ENCODE measurements around the gene DPPA4.
"Not testable (repeated sequence)": the region's sequence is repeated elsewhere in the genome, so short reads cannot be mapped to it uniquely, and the experiment has no call there.

Gene DPPA4, protein sequence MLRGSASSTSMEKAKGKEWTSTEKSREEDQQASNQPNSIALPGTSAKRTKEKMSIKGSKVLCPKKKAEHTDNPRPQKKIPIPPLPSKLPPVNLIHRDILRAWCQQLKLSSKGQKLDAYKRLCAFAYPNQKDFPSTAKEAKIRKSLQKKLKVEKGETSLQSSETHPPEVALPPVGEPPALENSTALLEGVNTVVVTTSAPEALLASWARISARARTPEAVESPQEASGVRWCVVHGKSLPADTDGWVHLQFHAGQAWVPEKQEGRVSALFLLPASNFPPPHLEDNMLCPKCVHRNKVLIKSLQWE

DNA sequence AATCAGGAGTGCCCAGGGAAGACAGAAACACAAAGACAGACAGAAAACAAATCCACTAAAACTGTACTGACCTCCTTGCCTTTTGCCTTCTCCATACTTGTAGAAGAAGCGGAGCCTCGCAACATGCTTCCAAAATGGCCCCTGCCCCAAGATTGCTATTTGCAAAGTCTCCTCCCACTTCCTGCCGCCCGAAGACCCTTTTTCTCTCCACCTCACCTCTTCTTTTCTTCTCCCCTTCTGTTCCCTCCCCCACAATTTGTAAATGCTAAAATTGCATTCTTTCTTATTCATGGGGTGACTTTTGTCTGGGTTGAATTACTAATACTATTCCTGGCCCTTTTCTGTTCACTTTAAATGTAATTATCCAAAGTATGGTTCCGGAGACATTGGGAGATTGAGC is at the start of gene DPPA4:
TSS of gene DPPA4 (minus strand) at position 154 of the 400 bp plus-strand sequence. CDS start at position 125, 29 bp downstream.
- DNase-seq (ENCODE audit: insufficient read length, low spot score) (no peak), FAIRE-seq (no peak)

DNA sequence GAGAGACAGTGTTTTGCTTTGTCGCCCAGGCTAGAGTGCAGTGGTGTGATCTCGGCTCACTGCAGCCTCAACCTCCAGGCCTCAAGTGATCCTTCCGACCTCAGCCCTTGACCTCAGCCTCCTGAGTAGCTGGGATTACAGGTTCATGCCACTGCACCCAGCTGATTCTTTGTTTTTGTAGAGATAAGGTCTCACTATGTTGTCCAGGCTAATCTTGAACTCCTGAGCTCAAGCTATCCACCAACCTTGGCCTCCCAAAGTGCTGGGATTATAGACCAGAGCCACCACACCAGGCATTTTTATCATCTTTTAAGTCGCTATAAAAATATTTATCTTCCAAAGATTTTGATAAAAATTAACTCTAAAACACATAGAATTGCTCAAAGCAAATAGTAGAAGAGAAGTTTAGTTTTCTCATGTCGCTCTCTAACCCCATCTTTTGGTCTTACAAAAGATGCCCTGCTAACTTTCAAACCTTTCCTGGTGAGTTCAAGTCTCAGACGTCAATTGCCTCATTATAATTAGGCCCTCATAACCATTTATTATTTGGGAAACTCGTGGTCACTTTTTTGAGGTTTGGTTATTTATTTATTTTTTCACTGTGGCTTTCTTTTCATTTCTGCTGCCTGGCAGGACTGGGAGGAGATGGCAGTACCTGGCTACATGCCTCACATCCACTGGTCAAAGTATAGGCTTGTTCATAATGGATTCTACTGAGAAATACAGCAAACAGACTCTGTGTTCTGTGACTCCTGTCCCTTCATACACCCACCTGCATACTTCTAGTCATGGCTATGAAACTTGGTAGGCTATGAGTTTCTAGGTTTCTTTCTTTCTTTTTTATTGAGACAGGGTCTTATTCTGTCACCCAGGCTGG is 48.3 kb upstream of the DPPA4 start:
- DNase-seq (ENCODE audit: insufficient read length, low spot score) = no peak
- FAIRE-seq = no peak

DNA sequence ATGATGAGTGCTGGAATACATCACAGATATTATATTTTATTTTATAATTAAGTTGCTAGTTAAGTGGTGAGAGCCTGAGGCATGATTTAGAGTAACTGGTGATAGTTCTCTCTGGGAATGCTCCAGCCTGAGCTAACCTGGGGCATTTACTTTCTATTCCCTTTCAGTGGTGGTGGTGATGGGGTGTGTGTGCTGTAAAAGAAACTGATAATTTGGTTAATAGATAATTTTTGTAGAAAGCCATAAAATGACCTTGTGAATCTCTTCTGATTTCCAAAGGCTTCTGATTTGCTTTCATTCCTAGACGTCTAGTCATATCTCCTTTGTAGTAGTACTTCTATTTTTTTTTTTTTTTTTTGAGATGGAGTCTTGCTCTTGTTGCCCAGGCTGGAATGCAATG is 46.8 kb upstream of the DPPA4 start:
- FAIRE-seq = no peak
- DNase-seq (ENCODE audit: insufficient read length, low spot score) = no peak

DNA sequence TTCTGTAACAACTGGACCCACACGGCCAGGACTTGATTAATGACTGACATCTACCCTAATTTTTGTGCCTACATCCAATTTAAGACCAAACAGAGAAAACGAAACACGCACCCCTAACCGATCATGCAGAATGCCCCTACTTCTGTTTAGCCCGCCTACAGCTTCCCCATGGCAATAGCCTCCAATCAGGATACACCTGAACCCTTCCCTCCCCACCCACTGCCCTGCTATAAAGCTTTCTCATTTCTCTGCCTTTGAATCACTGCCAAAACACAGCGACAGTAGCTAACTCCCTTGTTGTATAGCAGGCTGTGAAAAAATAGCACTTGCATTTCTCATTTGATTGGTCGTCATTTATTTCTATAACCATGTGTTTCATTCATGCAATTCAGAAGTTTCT is 45.2 kb upstream of the DPPA4 start:
- FAIRE-seq = no peak
- DNase-seq (ENCODE audit: insufficient read length, low spot score) = no peak

DNA sequence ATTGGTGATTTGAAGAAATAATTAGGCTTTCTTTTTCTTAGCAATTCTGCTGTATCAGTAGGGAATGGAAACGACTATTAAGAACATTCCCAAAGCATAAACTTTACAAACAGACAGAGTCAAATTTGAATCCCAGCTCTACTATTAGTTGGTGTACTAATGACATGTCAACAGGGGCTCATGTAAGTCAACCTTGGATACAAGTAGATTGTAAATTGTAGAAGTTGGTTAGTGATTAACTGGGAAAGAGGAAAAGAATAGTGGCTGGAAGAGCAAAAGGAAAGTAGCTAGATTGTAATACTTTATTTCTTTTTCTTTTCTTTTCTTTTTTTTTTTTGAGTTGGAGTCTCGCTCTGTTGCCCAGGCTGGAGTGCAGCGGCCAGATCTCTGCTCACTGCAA is 38.6 kb upstream of the DPPA4 start:
- no peak for FAIRE-seq
- no peak for DNase-seq (ENCODE audit: insufficient read length, low spot score)

DNA sequence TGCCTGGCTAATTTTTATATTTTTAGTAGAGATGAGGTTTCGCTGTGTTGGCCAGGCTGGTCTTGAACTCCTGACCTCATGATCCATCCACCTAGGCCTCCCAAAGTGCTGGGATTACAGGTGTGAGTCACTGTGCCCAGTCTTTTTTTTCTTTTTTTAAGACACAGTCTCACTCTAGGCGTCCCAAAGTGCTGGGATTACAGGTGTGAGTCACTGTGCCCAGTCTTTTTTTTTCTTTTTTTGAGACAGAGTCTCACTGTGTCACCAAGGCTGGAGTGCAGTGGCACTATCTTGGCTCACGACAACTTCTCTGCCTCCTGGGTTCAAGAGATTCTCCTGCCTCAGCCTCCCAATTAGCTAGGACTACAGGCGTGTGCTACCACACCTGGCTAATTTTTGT is 37.1 kb upstream of the DPPA4 start:
- FAIRE-seq; DNase-seq (ENCODE audit: insufficient read length, low spot score): not testable (repeated sequence)

DNA sequence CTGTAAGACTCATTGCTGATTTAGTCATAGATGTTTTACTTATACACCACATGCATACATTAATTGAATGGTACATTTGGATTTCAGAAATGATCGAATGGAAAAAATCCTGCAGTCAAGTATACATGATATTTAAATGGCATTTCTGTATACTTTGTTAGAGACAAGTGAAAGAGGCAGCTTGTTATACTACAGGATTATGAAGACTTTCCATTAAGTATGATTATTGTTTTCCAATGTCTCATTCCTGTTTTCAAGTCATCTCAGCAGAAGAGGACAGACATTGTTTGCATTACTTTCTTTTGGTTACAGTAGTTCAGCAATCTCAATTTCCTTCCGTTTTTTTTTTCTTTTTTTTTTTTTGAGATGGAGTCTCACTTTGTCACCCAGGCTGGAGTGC is 36.6 kb upstream of the DPPA4 start:
- no peak for DNase-seq (ENCODE audit: insufficient read length, low spot score)
- no peak for FAIRE-seq

DNA sequence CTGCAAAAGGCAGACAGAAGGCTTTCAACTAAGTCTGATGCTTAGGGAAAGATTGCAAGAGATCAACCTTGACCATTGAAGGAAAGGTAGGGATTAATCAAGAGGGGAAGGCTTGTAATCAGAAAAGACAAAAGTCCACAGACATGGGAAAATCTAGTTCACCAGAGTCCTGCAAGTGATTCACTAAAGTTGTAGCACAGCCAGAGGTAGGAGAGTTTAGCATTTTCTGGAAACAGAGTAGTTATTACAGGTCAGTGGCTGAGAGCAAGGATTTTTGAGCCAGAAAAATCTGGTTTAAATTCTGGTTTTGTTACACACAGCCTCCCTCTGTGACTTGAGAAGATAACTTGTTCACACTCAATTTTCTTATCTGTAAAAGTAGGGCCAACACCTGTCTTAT is 35.3 kb upstream of the DPPA4 start:
- DNase-seq (ENCODE audit: insufficient read length, low spot score) (no peak), FAIRE-seq (no peak)

DNA sequence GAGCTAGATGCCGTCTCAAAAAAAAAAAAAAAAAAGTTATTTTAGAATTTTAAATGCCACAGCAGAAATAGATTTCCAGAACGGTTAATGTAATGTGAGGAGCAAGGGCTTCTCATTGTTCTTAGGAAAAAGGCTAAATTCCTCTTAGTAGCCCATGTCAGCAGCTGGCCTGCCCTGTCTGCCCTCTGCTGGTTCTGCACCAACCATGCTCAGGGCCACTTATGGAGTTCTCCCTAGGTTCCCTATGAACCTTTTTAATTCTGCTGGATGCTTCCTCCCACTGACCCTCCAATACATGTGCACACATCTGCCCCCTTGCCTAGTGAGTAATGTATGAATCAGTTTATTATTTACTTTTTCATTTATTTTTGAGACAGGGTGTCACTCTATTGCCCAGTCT is 32.2 kb upstream of the DPPA4 start:
- DNase-seq (ENCODE audit: insufficient read length, low spot score) (no peak), FAIRE-seq (no peak)

DNA sequence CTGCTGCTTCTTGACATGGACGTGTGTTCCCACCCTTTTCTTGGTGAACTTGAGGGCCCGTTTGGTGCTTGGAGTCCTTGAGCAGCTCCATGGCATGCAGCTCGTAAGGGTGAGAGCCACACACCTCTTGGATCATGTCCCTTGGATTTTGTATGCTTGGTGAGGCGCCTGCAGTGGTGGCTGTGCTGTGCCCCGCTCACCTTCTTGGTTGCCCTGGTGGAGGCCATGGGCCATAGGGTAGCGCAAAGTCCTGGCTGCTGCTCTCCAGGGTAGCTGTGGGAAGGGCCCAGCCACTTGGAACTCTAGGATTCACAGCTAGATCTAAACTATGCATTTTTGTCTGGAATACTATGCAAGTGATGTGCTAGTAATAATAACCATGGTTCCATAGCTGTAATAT is 26.7 kb upstream of the DPPA4 start:
- no peak for FAIRE-seq
- no peak for DNase-seq (ENCODE audit: insufficient read length, low spot score)

DNA sequence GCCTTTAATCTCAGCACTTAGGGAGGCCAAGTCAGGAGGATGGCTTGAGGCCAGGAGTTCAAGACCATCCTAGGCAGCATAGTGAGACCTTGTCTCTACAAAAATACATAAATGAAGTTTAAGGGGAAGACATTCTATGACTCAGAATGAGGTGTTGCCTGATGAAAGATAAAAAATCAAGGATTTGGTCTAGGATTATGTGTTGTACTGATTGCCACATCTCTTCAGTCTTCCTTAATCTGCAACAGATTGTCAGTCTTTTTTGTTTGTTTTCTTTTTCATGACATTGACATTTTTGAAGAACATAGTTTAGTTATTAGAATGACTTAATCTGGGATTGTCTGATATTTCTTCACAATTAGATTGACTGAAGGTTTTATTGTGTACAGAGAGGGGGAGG is 26.3 kb upstream of the DPPA4 start:
- no peak for FAIRE-seq

DNA sequence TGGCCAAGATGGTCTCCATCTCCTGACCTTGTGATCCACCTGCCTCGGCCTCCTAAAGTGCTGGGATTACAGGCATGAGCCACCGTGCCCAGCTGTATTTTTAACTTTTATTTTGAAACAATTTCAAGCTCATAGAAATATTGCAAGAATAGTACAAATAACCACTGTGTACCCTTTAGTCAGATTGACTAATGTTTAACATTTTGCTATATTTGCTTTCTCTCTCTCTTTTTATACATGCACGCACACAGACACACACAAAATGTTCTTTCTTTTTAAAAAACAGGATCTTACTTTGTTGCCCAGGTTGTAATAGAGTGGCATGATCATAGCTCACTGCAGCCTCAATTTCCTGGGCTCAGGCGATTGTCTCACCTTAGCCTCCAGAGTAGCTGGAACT is 25.5 kb upstream of the DPPA4 start:
- DNase-seq (ENCODE audit: insufficient read length, low spot score) (no peak), FAIRE-seq (no peak)

More for the DNA sequence above, 26.3 kb upstream of the DPPA4 start:
- no peak for DNase-seq (ENCODE audit: insufficient read length, low spot score)

DNA sequence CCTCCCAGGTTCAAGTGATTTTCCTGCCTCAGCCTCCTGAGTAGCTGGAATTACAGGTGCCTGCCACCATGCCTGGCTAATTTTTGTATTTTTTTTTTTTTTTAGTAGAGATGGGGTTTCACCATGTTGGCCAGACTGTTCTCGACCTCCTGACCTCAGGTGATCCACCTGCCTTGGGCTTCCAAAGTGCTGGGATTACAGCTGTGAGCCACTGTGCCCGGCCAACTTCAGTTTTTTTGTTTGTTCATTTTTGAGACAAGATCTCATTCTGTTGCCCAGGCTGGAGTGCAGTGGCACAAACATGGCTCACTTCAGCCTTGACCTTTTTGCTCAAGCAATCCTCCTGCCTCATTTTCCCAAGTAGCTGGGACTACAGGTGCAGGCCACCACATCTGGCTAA is 21.5 kb upstream of the DPPA4 start:
- FAIRE-seq; DNase-seq (ENCODE audit: insufficient read length, low spot score): not testable (repeated sequence)

DNA sequence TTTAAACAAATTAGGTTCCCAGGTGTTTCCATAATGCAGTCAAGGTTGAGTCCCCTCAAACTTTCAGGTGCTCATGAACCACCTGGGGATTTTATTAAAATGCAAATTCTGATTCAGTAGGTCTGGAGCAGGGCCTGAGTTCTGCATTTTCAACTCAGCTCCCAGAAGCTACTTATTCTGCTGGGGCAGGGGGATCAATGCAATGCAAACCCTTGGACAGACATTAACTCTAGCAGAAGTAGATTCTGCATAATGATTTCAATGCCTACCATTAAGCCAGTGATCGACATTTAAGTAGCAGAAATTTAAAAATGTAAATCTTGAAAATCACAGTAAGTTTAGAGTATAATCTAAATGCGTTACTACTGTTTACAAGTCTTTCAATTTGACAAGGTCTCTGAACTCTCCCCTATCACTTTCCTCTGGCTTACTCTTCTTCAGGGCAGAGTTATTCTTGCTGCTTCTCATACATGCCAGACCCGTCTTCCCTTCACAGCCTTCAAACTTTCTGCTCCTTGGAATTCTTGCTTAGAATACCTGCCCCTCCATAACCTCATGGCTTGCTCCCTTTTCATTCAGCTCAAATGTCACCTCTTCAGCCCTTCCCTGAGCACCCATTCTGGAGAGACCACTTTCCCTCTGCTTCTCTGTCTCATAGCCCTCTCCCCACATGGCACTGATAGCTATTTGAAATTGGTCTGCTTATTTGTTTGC is 19.3 kb upstream of the DPPA4 start:
- DNase-seq (ENCODE audit: insufficient read length, low spot score) = no peak
- FAIRE-seq = no peak

DNA sequence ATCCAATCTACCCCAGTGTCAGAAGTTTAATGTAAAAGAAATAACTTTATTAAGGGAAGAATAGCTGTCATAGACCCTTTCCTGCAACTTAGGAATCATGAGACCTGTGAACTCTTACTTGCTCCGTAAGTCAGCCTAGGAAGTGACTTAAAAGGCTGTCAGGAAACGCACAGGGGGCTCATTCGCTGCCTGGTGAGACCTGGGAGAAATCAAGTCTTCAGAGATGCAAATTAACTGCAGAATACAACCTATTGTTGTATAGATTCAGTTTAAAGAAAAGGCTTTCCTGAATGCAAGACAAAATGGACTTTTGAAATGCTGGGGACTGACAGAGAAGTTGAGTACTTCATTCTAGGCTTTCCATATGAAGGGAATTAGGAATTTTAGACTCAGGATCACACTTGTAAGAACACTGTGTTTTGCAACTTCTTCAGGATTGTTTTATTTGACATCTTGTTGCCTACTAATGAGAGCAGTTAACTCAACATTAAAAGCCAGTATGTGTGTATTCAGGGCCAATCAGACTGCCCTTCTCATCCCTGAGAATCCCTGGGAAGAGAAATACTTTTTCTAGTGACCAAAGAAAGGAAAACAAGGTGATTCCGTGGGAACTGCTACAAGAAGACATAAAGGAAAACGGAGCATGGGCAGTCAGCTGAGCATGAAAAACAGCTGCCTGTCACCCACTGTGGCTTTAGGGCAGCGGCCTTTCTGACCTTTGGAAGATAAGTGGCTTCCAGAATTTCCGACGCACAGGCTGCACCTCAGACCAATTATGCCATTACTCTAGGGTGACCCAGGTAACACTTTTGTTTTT is 18.5 kb upstream of the DPPA4 start:
- DNase-seq (ENCODE audit: insufficient read length, low spot score) (no peak), FAIRE-seq (no peak)

DNA sequence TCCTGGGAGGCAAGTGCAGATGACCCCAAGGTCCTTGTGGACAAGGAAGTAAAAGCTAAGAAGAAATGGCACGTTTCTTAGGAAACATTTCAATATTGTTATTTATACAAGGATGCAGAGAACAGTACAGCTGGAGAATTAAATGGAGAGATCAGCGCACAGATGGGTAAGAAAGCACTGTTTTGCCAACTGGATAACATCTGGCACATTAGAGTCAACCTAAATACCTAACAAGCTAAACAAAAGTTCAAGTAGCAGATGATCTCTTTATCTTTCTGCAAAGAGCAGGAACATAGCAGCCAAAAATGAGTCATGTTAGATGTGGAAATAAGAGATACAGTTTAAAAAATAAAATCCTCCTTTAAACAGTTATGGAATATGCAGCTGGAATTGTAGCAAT is 15.7 kb upstream of the DPPA4 start:
- DNase-seq (ENCODE audit: insufficient read length, low spot score) (no peak), FAIRE-seq (no peak)

DNA sequence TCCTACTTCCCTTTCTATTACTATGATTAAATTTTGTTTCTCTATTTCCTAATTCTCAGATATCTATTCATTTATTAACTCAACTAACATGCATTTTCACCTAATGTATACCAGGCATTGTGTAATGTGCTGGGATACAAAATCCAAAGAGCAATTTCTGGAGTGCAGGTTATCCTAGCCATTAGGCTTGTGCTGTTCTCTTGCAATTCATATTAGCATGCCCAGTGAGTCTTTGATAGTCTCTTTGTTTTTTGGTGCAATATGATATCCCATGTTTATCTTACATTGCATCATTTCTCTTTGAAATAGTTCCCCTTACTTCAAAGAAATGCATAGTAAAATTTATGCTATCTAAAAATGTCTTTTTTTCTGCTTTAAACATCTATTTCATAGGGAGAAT is 13.9 kb upstream of the DPPA4 start:
- no peak for DNase-seq (ENCODE audit: insufficient read length, low spot score)
- no peak for FAIRE-seq

DNA sequence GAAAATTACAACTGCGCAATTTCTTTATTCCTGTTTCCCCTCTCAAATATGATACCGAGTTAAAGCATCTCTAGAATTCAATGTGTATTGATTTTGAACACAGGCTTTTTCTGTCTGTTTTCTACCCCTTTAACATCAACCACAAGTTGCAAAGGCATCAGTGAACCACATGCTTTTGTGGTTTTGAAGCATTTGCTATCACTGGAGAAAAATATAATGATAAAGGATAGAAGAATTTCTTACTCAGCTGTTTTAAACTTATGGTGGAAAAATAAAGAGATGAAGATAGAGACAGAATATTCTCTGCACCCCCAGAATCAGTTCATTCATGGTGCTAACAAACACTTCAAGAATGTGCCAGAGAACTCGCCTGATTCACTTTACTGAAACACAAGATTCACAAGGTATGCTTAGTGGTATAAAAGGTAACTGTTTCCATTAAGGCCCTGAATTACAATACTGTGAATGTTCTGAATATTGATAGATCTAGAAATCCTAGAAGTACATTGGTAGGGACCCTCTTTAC is 9.5 kb upstream of the DPPA4 start:
- no peak for DNase-seq (ENCODE audit: insufficient read length, low spot score)

DNA sequence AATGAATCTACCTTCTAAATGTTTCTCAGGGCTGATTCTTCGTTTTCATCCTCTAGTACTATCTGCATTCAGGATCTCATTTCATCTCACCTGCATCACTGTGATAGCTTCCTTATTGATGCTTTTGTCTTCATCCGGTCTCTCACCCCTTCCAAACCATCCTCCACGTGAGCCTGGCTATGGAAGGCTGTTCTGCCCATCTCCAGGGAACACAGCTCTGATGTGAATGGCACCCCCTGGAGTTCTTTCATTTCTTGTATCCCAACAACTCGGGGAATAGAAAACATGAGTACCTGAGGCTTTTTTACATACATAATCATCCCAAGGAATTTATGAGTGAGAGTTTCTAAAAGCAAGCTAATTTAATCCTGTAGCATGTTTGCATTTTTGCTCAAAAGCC is 8.8 kb upstream of the DPPA4 start:
- FAIRE-seq (no peak), DNase-seq (ENCODE audit: insufficient read length, low spot score) (no peak)

More for the DNA sequence above, 9.5 kb upstream of the DPPA4 start:
- no peak for FAIRE-seq

Data from HTR-8/SVneo (cell line).